NCI-H510A (cell line): ENCODE data around the gene PCNX1.
"Not testable (repeated sequence)": the region's sequence is repeated elsewhere in the genome, so short reads cannot be mapped to it uniquely, and the experiment has no call there.

Experiments used
- DNase-seq: peaks from one replicate; lab custom pipeline; 2025; lab: John Stamatoyannopoulos, UW

Gene PCNX1

DNA sequence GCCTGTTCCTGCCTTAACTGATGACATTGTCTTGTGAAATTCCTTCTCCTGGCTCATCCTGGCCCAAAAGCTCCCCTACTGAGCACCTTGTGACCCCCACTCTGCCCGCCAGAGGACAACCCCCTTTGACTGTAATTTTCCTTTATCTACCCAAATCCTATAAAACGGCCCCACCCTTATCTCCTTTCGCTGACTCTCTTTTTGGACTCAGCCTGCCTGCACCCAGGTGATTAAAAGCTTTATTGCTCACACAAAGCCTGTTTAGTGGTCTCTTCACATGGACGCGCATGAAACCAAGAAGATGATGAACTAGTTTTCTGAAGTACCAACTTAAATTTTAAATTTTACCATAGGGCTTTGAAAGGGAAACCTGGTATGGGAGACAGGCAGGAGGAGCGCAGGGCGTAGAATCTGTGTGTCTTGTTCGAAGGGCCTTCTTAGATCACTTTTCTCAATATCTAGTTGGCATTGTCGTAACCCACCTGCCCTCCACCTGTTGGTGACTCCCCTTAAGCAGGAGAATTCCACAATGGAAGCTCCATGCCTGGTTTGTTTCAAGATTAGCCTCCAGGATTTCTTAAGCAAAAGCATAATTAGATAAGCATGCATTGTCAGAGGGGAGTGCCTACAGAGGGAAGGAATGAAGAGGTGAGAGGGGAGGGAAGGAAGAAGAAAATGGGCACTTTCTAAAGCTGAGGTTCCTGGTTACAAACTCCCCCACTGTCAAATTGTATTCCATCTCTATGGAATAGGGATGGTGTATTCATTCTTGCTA, 222.6 kb downstream of the PCNX1 start:
- DNase-seq: not testable (repeated sequence)

DNA sequence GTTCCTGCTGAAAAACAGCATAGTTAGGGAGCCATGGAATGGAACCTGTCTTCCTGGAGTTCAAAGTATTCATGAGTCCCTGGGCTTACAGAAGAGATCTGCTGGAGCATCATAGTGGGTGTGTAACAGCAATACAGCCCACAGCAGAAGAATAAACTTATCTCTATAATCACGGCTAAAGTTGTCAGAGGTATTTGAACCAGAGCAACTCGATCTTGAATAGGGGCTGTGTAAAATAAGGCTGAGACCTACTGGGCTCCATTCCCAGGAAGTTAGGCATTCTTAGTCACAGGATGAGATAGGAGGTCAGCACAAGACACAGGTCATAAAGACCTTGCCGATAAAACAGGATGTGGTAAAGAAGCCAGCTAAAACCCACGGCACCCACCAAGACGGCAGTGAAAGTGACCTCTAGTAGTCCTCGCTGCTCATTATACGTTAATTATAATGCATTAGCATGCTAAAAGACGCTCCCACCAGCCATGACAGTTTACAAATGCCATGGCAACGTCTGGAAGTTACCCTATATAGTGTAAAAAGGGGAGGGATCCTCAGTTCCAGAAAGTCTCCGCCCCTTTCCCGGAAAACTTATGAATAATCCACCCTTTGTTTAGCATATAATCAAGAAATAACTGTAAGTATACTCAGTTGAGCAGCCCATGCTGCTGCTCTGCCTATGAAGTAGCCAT, 223.4 kb downstream of the PCNX1 start:
- DNase-seq: no peak

DNA sequence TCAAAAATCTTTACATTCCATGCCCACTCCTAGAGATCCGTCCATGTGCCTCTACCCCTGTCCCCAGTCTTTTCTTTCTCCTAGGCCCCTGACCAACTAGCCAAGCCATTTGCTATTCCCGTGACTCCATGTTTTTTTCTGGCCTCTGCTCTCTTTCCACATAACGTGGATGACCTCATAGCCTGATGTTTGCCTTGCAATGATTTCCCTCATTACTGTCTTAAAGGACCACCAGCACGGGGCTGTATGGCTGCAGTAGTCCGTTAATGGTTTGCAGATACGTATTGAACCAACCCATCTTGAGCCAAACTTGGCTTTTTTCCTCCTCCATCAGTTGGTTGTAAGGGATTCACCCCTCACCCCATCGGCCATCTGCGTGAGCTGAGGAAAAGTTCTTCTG, 226.0 kb downstream of the PCNX1 start:
- DNase-seq: no peak

DNA sequence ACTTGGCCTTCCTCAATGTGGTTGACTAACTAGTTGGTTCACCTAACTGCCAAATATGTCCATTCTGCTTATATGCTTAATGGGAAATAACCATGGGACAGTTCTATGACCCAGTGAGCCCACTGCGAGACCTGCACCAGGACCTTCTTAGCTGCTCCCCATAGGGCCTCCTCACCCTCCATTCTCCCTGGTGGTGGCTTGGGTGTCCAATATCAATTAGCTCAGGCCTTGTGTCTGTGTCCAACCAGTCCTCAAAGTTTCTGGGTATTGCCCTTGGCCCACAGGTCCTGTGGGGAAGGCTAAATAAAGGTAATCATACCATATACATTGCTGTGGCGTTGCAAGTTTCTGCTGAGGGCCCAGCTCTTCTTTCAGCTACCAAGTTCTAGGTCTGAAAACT, 228.2 kb downstream of the PCNX1 start:
- DNase-seq: no peak

DNA sequence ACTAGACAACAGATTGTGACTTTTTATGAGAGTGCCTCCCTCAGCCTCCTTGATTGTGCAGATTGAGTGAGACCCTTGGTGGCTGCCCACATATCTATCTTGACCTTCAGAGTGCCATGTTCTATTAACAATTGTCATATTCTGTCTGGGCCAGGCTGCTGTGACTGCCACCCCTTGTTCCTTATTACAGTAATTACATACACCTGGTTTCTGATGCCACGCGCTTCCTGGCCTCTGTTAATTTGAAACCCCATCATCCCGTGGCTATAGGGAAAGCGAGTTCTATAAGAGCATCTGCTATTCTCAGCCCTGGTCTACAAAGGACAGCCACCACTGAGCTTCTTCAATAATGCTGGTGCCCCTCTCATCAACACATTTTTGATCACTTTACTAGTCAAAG, 228.7 kb downstream of the PCNX1 start:
- DNase-seq: no peak

DNA sequence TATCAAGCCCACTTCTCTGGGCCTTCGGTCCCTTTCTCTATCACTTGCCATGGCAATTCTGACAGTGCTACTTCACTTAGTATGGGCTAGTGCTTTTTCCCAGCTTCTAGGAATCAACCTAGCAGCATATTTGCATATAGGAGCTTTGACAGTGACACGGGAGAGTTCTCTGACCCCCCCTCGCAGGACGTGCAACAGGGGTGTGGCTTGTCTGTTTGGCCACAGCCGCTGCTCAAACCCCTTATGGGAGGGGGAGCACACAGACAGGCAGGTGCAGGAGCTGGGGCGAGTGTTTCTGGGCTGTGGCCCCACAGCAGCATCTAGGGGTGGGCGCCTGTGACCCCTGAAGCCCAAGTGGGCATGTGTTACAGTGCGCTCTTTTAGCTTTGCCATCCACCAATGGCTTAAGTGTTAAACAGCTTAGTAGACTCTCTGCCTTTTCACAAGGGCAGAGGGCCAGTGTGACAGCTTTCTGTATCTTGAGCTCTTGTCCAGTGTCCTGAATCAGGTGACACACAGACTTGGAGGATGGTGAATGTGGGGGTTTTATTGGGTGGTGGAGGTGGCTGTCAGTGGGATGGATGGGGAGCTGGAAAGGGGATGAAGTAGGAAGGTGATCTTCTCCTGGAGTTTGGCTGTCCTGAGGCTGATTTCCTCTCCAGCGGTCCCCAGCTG, 229.3 kb downstream of the PCNX1 start:
- no peak for DNase-seq

DNA sequence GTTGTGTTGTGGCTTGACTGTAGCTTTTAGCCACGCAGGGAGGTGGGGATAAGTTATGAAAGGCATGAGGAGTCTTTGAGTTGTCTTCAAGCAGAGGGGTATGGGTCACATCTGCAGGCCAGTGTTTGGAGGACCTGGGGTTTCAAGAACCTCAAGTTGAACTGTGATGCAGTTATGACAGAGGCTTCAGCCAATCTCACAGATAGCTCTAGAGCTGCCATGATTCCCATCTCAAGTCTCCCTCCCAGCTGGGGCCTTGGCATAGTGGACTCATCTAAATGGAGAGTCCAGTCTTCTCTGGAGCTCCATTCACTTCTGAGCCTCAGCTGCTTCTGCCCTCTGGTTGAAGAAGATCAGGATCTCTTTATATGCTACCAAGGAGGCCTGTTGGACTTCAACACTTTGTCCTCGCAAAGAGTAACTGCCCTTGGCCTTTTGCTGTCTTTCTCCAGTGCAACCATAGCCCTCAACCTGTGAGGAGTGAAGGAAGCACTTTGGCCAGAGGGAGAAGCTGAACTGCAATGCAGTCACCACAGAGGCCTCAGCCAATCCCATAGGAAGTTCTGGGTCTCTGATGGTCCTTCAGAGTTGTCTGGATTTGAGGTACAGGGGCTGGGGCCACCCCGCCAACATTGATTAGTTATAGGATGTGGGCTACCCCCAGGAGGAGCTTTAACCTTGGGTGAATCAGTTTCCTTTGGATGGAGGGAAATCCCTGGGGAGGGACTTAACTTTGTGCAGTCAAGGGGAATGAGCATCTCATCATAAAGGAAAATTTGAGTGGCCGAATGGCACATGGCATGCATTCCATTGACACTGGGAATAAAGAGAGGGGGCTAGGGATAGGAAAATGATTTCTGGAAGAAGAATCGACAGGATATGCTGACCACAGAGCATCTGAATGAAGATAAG, 230.5 kb downstream of the PCNX1 start:
- DNase-seq: no peak

DNA sequence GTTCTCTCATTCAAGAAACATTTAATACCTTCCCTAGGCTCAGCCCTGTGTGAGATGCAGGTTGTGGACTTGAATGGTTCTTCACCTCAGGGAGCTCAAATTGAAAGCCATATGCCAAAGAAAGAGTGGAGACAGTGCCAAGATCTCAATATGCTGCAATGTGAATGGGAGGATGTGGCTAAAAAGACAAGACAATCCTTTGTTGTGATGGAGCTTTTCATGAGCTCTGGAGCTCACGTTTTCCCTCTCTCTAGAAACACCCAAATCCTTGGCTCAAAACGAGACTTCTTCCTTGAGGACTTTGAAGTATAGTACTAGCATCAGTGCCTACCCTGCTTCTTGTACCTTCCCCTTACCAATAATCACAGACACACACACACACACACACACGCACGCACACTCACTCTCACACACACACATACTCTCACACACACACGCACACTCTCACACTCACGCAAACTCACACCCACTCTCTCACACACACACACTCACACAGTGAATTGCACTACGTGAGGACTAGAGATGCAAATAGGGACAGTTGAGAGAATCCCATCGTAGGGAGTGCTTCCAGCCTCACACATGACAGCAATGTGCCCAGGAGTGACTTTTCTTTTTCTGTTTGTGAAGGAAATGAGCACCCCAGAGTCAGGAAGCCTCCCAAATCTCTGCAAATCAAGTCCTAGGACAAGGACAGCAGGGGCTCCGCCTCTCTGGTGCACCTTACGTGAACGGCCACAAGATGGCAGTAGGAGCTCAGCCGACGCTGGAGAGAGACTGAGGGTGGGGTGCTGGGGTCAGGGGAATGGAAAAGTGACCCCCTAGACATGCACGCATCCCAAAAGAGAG, 231.4 kb downstream of the PCNX1 start:
- DNase-seq: no peak

DNA sequence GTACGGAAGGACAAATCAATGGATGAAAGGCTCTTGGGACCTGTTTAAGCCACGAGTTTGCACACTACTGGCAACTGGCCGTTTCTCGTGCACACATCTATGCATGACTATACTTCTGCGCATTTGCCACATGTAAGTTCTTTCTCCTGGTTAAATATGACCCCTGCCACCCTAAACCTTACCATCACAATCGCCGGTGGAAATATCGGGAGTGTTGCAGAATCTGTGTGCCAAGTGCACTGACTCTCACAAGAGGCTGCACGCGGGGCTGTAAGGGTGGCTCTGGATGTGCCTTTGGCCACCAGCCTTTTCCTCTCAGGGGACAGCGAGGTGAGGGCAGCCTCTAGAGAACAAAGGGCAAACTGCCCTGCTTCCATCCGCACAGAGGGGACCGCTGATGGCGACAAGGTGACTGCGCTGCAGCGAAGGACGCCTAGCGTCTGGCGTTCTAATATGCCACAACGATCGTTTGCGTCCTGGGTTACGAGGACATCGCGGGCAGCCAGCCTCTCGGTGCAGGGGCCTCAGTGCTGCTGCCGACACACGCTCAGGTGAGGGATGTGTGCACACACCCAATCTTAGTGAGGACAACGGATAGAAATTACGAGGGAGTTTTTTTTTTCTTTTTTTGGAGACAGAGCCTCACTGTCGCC, 232.2 kb downstream of the PCNX1 start:
- no peak for DNase-seq

DNA sequence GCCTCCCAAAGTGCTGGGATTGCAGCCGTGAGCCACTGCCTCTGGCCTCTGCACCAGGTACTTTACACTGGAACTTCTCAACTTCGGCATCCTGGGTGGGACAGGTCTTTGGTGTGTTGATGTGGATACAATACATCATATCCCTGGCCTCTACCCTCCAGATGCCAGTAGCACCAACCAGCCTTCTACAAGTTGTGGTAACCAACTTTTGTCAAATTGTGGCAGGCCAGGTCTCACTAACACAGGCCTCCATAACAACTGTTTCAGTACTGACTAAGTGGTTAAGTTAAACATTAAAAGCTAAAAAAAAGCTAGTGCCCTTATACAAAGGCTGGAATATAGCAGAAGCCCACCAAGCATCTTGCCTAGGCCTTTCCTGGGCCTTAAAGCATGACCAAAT, 232.9 kb downstream of the PCNX1 start:
- DNase-seq: no peak

DNA sequence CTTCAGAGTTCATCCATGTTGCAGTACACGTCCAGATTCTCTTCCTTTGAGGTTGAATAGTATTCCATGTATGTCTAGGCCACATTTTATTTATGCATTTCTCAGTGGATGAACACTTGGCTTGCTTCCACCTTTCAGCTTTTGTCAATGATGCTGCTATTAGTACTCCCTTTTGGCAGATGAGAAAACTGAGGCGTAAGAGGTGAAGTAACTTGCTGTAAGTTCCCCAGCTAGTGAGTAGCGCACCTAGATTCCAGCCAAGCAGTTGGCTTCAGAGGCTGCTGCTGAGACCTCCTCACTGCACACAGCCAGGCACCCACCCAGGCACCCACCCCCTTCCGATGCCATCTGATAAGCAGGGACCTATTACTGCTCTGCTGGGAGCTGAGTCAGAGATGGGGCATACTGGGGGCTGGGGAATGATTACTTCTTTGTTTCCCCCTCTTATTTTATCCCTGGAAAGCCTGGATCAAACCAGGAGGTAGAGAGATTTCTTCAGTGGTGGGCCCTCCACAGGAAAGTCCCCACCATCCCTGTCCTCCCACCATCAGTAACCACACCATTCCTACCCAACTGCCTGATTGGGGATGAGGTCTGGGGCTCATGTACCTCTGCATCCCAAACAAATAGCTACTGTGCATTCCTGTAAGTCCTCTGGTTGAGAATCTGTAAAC, 234.6 kb downstream of the PCNX1 start:
- DNase-seq: no peak

DNA sequence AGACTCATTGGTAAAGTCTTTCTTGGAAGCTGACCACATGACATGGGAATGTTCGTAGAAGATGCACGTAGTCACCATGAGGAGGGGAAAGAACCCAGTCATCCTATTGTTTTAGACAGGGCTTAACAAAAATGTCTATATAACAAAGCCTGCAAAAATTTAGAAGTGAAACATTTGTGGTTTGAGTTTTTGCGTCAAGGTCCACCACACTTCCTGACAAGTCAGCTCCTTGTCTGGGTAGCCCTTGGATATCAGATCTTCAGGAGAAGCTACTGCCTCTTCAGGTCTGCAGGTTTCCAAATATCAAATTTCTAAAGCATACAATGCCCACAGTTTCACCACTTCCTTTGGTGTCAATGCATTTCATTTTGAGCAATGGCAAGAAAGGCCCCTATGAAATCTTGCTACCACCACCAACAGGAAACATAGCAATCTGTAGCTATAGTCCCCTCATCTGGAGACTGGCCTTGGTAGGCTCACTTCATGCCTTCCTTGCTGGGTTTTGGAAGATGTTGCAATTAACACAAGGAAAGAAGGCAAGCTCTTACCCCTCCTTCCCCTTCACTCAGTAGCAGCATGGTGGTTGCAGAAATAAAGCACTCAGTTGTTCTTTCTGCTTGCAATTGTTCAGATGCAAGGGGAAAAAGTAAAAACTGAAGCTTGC, 235.2 kb downstream of the PCNX1 start:
- no peak for DNase-seq

DNA sequence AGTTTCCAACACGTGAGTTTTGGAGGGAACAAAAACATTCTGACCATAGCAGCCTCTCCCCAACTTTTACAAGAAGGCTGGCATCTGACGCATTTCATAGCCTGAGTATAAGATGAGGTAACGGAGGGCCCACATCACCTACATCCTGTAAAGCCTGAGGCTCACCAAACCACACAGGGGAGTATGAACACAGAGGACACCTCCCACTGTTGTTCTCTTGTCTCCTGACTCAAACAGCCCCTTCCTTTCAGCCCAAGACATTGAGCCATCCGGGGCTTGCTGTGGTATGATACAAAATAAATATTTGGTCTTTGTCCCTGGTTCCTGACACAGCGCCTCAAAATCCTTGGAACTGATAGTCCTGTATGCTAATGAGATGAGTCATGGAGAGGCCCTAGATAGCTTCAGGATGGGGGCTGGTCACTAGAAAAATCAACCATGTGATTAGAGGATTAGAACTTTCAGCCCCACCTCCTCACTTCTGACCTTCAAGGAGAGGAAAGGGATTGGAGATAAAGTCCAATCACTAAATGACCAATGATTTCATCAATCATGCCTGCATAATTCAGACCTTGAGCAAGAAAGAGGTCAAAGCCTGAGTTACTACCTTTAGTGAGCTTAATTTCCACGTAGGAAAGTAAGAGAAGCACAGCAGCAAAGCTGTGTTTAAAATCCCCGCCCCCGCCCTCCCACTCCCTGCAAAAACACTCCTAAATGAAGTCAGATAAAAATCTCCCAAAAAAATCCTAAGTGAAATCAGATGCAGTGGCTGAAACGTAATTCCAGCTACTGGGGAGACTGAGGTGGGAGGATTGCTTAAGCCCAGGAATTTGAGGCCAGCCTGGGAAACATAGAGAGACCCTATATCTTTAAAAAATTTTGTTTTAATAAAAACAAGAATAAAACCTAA, 236.4 kb downstream of the PCNX1 start:
- no peak for DNase-seq

DNA sequence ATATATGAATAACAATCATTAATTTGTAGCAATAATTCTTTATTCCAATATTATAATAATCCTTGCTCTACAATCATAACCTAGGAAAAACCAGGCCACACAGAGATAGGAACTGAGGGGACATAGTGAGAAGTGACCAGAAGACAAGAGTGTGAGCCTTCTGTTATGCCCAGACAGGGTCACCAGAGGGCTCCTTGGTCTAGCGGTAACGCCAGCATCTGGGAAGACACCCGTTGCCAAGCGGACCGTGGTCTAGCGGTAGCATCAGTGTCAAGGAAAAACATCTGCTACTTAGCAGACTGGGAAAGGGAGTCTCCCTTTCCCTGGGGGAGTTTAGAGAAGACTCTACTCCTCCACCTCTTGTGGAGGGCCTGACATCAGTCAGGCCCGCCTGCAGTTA, 240.1 kb downstream of the PCNX1 start:
- DNase-seq: not testable (repeated sequence)

DNA sequence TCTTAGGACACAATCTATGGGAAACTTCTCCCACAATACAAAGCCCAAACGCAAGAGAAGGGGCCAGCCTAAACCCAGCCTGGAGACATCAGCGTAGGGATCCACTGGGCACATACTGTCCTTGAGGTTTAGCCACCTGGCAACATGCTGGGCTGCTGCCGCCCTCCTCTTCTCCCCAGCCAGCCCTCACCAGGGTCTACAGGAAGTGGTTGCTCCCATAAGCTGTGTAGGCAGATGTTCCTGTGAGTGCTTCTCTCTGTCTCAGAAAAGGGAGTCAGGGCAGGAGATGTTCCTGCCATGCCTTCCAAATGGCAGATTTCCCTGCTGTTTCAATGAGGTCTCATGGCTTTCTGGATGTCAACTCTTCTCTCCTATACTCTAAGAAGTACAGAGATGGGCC, 241.4 kb downstream of the PCNX1 start:
- no peak for DNase-seq

DNA sequence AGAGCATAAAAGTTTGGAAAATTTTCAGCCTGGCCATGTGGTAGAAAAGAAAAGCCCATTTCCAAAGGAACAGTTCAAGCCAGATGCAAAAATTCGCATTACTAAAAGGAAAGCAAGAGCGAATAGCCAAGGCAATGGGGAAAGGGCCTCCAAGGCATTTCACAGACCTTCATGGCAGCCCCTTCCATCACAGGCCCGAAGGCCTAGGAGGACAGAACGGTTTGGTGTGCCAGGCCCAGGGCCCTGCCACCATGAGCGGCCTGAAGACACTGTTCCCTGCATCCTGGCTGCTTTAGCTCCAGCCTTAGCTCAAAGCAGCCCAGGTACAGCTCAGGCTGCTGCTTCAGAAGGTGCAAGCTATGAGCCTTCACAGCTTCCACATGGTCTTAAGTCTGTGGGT, 243.5 kb downstream of the PCNX1 start:
- no peak for DNase-seq

DNA sequence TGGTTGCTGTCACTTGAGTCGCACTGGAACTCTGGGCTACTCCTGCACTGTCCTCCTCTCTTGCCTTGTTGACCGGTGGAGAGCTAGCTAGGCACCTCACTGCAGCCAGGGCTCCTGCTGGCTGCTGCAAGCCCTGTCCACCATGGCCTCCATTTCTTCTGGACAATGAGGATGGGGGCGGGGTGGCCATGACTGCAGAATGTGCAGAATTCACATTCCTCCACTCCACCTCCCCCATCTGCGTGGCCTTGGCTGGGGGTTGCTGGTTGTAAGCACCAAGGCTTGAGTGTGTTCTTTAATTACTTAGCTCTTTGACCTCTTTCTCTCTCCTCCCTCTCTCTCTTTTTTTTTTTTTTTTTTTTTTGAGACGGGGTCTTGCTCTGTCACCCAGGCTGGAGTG, 248.5 kb downstream of the PCNX1 start:
- no peak for DNase-seq

DNA sequence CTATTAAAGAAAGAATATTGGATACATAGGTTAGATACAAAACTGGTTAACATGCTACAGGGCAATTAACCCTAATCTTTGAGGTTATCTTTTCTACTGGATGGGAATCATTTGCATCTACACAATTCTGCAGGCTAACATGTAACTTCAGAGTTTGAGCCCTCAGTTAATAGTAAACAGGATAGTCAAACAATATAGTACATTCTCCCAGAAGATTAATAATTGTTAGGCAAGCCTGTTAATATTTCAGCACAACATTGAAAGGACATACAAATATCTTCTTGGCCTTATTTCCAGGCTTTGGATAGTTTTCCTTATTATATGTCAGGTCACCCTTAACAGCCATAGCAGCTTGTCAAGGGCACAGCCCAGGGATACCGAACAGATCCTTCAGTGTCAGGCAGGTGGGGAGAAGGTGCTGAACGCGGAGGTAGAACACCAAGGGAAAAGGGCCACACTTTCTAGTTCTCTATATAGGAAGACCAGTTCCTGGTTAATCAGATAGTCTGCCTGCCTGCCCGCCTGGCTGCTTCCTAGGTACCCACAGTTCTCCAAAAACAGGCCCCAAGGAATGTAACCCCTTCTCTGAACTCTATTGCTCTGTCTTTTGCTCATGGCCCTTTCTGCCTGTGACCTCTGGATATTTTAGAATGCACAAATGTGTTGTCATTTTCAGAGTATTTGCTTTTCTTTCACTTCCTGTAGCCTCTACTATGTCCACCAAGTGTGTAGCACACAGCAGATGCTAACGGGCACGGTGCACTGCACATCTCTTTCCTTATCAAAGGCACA, 256.0 kb downstream of the PCNX1 start:
- no peak for DNase-seq
